COLO668 (cell line): Measurements from ENCODE around the gene TNNC1.

Experiments
- DNase-seq: peaks from one replicate; lab custom pipeline; 2025; ENCODE audit not compliant: unreplicated experiment; lab: John Stamatoyannopoulos, UW

TNNC1 gene

DNA sequence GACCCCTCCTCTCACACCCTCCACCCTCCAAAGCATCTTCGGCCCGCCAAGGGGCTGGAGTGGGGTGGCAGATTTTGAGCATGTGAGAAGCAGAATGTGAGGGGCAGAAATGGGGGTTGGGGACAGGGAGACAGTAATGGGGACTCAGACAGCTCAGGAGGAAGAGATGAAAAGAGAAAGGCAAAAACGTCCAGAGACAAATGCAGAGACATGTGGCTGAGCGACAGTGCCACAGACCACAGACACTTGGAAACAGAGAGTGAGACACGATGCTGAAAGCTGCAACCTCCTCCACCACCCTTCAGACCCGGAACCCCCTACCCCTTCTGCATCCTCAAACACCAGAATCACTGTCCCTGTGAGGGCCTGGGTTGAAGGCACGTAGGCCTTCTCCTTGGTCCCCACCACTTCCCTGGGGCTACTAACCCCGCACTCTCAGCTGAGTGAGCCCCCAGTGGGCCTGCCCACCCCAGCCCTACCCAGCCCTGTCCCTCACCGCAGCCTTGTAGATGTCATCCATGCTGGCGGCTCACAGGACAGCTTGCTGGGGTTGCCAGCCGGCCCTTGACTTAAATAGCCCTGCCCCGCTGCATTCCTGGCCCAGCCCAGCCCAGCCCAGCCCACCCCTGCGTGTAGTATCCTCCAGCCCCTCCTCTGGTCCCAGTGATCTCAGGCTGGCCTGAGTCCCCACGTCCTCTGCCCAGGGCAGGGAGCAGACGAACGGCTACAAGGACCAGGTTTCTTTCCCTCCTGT is at the start of gene TNNC1:
Gene TNNC1 (minus strand): TSS at position 546 of the 754 bp plus-strand sequence. CDS start 26 bp downstream, at position 520.
- no peak for DNase-seq

DNA sequence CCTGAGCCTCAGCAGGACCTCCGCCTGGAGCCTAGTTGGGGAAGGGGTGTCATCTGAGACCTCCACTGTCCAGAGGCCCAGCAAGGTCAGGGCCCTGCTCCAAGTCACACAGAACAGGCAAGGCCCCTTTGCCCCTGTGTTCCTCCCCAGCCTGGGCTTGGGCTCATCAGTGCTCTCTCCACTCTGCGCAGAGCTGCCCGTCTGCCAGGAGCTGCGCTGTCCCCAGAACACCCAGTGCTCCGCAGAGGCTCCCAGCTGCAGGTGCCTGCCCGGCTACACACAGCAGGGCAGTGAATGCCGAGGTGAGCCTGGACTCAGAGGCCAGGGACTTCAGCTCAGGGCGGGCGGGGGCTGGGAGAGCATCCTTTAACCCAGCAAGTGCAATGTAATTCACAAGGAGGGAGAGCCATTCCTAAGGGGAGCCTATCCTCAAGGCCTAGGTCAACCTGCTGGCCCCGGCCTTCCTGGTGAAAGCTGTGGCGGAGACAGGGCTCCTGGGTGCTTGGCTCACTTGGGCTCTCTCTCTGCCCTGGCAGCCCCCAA is 49.0 kb upstream of the TNNC1 start:
- DNase-seq: no peak

DNA sequence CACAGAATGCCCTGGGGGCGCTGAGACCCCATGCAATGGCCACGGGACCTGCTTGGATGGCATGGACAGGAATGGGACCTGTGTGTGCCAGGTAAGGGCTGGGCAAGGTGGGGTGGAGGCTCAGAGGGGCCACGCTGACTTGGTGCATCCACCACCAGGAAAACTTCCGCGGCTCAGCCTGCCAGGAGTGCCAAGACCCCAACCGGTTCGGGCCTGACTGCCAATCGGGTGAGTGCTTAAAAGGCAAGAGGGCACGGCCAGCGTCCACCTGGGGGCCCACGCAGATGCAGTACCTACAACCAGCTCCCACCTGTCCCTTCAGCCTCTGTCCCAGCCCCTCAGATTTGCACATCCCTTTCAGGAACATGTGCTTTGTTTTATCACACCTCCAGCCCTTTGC is 48.2 kb upstream of the TNNC1 start:
- no peak for DNase-seq

- no peak for DNase-seq
Measured at GRCh38 chr3:52501046-52501445, 47.2 kb upstream of the TNNC1 start.

DNA sequence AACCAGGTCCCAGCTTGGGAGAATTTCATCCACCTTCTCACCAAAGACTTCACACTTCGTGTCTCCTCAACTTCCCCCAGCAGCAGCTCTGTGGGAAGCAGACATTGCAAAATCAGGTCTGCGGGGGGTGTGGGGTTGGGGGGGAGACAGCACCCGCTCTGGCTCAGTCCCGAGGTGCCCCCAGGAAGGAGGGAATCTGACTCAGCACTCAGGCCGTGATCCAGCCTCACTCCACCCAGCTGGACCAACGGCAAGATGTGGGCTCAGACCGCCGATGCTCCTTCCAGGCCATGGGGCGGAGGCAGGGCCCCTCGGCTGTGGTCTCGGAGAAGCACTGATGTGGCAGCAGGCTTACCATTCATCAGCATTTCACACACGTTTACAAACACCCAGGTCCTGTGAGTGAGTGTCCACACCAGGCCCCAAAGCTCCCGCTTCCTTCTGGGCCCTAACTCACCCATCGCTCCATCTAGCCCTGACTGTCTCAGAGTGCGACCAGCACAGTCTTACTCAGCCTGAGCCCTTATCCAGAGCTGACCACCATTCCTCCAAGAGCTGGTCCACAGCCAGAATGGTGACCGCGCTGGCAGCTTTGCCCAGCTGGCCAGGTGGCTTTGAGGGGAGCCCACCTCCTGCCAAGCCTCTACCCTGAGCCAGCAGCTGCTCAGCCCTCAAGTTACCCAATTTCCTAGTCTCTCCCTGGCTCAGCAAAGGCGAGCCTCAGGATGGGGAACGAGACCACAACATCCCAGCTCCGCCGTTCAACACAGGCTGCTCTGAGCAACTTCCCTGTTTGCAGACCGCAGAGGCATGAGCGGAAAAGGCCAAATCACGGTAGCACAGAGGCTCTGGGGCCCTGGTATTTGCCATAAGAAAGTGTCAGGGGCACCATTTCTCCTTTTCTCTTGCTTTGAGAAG is 44.6 kb upstream of the TNNC1 start:
- DNase-seq: no peak

DNA sequence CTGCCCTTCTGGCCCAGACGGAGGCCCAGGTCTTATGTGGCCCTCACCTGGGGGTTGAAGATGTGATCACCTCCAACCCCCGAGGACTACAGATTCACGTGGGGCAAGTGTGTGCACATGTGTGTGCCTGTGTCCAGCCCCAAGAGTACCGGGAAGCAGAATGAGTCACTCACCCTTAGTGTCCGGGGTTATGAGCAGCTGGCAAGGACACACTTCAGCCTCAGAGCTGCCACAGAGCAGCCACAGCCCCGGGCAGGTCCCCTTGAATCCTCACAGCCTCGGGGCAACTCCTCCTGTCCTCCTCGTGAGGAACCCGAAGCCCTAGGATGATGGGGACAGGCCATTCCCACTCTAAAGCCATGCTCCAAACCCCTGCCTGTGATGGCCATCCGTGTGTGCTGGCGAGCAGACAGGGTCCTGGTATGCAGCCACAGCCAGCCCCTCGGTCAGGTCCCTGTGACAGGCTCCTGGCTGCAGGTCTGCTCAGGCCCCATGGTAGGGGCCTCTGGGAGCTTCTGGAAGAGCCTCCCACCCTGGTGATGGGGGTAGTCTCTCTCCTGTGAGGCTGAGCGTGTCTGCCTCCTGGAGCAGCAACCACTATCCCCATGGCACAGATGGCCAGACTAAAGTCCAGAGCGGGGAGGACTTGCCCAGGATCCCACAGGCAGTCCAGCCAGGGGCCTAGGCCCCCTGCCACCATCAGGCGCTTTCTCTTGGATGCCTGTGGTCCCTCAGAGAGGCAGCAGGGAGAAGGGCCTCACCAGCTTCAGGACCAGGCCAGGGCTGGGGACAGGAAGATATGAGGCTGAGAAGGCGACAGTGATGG is 42.1 kb upstream of the TNNC1 start:
- DNase-seq: peak; percentile 17

GRCh38 chr3:52494886-52495495 is 41.1 kb upstream of the TNNC1 start, which contains the start of gene STAB1:
TSS of gene STAB1 (plus strand) at chr3:52495338. CDS start at chr3:52495414, 76 bp downstream.
- DNase-seq: no peak

DNA sequence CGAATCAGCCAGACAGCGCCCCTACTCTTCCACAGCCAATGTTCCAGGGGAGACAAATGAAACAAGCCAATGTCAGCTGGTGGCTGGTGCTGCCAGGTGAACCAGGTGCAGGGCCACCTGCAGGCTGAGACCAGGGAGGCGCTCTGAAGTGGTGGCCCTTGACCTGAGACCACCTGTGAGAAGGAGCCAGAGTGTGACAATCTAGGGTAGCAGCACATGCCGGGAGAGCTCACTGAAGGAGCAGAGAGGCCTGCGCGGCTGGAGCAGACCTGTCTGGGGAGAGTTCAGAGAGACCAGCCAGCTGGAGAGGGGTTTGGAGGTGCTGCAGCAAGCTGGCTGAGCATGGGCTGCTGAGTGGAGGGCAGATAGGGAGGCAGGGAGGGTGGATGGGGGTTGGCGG is 40.6 kb upstream of the TNNC1 start:
- DNase-seq: peak; percentile 60

DNA sequence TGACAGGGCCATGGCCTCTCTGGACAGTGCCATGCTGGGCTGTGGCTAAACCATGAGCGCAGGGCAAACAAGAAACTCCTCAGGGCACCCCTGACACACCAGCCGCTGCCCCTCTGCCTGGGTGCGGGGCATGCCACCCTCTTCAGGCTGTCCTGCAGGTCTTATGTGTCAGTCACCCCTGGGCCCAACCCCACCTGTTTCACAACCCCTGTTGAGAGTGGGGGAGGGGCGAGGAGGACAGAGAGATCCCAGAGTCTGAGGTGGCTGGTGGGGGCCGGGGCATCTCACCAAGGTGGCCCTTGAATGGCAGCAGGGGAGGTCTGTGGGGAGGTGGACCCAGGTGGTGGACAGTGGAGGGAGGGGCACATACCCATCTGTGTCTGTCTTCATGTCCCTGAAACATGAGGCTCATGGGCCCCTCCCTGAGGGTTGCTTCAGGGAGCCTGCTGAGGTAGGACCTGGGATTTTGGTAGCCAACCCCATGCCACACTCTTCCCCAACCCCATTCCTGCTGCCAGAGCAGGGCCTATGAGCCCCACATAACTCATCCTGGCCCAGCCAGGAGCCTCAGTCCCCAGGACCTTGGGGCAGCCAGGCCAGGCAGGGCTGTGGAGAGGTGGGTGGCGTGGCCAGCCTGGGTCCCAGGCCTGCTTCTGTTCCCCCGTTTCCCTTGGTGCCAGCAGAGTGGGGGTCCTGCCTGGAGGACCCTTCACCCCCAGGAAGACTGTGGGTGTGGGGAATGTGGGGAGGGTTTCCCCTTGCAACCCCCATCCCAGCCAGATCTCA is 39.6 kb upstream of the TNNC1 start:
- DNase-seq: peak; percentile 2

GRCh38 chr3:52492059-52492458 is 38.2 kb upstream of the TNNC1 start:
- no peak for DNase-seq

- no peak for DNase-seq
Measured at GRCh38 chr3:52490939-52491526, 37.2 kb upstream of the TNNC1 start.

DNA sequence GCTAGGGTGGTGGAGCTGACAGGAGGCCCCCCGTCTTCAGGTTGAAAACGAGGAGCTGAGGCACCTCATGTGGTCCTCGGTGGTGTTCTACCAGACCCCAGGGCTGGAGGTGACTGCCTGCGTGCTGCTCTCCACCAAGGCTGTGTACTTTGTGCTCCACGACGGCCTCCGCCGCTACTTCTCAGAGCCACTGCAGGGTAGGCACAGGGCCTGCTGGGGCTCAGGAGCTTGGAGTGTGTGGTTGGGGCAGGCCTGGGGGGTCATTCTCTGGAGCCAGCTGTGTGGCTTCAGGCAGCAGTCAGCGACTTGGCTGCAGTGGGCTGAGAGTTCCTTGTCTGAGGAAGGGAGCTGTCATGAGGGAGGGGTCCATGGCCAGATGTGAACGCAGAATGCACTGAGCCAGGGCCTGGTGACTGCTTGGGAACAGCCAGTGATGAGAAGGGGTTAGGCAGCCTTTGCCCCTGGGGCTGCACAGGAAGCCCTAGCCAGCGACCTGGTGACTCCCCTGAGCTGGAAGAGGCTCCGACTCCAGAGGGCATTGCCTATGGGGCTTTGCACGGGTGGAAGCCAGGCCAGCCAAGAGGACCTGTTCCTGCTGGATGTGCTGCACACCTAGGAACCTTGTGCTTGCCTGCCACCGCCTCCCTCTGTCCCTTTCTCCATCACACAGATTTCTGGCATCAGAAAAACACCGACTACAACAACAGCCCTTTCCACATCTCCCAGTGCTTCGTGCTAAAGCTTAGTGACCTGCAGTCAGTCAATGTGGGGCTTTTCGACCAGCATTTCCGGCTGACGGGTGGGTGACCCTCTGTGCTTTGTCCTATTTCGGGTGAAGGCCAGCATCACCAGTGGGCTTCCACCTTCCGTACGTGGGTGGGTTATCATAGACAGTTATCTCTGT is 36.4 kb upstream of the TNNC1 start:
- DNase-seq: no peak

GRCh38 chr3:52489453-52489852 is 35.6 kb upstream of the TNNC1 start:
- DNase-seq: no peak

DNA sequence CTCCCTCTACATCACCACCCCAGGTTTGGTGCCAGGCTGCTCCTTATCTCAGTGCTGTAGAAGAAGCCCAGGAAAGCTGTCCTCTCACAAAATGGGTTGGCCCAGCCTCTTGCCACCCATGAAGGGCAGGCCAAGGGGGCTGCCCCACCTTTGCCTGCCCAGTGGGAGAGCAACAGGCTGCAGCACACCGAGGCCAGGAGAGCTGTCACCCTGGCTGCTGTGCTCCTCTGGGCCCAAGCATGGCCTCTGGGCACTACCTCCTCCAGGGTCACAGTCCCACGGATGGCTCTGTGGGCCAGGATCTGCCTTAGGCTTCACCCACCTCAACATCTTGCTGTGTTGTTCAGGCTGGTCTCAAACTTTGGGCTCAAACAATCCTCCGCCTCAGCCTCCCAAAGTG is 34.9 kb upstream of the TNNC1 start:
- DNase-seq: no peak

DNA sequence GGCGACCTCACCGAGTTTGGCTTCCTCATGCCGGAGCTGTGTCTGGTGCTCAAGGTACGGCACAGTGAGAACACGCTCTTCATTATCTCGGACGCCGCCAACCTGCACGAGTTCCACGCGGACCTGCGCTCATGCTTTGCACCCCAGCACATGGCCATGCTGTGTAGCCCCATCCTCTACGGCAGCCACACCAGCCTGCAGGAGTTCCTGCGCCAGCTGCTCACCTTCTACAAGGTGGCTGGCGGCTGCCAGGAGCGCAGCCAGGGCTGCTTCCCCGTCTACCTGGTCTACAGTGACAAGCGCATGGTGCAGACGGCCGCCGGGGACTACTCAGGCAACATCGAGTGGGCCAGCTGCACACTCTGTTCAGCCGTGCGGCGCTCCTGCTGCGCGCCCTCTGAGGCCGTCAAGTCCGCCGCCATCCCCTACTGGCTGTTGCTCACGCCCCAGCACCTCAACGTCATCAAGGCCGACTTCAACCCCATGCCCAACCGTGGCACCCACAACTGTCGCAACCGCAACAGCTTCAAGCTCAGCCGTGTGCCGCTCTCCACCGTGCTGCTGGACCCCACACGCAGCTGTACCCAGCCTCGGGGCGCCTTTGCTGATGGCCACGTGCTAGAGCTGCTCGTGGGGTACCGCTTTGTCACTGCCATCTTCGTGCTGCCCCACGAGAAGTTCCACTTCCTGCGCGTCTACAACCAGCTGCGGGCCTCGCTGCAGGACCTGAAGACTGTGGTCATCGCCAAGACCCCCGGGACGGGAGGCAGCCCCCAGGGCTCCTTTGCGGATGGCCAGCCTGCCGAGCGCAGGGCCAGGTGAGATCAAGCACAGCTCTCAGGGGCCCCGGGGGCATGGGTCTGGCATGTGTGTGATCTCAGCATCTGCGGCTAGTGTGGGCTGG is 34.2 kb upstream of the TNNC1 start:
- no peak for DNase-seq

DNA sequence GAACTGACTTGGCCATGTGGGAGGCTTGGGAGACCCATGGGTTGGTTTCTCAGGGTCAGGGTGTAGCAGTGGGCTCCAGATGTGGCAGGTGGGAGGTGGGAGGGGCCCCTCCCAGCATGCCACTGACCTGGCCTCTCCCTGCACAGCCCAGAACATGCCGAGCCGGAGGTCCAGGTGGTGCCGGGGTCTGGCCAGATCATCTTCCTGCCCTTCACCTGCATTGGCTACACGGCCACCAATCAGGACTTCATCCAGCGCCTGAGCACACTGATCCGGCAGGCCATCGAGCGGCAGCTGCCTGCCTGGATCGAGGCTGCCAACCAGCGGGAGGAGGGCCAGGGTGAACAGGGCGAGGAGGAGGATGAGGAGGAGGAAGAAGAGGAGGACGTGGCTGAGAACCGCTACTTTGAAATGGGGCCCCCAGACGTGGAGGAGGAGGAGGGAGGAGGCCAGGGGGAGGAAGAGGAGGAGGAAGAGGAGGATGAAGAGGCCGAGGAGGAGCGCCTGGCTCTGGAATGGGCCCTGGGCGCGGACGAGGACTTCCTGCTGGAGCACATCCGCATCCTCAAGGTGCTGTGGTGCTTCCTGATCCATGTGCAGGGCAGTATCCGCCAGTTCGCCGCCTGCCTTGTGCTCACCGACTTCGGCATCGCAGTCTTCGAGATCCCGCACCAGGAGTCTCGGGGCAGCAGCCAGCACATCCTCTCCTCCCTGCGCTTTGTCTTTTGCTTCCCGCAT is 33.4 kb upstream of the TNNC1 start:
- no peak for DNase-seq
